GM10248 (cell line): Measurements from ENCODE around the gene PIPOX.

Source experiments
- CTCF ChIA-PET: fragments of 300-600 bp; sonication (Branson Sonifier 250); formaldehyde crosslinking; extraction: SDS; loops from one replicate; lab custom pipeline; 2021; ENCODE audit warnings: antibody characterized with exemption; lab: Yijun Ruan, JAX
- POLR2A ChIA-PET: fragments of 350-650 bp; sonication (Branson Sonifier 250); formaldehyde crosslinking; extraction: SDS; loops from one replicate; lab custom pipeline; 2020; ENCODE audit warnings: antibody characterized with exemption; lab: Yijun Ruan, JAX
- DNase-seq: peaks from one replicate; pipeline ENCODE4 v3.0.0; 2012; ENCODE audit errors: extremely low spot score
- TF ChIP-seq, protein P1 (sequence below): IDR thresholded peaks from 2 replicates; pipeline ENCODE4 v1.5.1; 2012; ENCODE audit warnings: mild to moderate bottlenecking, low read depth; ENCODE audit errors: extremely low read depth, missing control alignments, control extremely low read depth

Gene PIPOX

DNA sequence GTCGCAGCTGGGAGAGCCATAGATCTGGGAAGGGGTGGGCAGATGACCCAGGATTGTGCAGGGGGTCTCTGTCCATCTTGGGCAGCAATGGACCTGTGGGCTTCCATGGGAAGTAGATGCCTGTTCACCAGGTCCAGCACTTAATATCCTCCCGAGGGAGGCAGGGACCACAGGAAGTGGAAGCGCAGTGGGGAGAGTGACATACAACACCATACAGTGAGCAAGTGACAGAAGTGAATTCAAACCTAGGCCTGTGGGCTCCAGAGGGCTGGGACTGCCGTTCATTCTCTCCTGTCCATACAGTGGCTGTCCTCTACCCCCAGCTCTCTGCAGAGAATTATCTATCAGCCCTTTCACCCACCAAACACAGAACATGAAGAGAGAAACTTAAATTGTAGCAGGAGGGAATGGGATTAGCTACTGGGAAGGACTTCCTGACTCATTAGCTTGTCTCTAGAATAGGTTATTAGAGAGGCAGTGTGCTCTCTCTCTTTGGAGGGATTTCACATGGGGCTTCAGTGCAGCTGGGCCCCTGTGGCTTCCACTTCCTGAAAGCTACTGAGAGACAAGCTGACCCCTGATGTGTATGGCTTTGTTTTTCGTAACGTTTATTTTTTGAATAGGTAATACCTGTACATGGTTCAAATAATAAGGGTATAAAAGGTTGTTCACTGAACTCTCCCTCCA lies 24.0 kb upstream of the PIPOX start:
- CTCF ChIA-PET: interaction anchor here (0.7 to 1.8 kb wide), 10 partner anchors 7 to 98 kb away, joined by 3 to 5 read pairs (median 3); no protein-coding TSS in a partner anchor

DNA sequence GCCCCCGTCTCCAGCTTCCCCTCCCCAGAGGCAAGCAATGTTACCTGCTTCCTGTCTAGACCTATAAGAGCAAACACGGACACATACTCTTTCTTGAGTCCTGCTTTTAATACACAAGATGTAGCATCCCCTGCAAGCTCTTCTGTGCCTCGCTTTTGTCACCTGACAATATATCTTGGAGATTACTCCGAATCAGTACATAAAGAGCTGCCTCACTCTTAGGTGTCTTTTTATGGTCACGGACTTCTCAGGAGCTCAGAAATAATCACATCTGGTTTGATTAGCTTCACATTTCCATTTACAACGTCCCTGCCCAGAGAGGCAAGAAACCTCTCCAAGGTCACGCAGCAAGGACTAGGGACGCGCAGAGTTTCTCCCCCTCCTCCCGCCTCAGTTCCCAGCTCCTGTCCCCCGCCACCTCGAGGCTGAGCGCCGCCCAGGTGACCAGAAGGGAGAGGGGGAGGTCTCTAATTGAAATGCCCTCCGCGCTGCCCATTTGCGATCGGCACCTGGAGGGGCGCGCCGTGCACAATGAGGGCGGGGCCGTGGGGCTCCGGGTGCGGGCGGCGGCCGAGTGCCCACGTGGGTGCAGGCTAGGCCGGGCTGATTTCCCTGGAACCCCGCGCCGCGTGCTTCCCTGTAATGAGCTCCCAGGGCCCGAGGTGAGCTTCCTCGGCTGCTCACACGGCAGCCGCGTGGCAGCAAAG lies 23.3 kb upstream of the PIPOX start:
- DNase-seq: no peak
- TF ChIP-seq, protein P1, sequence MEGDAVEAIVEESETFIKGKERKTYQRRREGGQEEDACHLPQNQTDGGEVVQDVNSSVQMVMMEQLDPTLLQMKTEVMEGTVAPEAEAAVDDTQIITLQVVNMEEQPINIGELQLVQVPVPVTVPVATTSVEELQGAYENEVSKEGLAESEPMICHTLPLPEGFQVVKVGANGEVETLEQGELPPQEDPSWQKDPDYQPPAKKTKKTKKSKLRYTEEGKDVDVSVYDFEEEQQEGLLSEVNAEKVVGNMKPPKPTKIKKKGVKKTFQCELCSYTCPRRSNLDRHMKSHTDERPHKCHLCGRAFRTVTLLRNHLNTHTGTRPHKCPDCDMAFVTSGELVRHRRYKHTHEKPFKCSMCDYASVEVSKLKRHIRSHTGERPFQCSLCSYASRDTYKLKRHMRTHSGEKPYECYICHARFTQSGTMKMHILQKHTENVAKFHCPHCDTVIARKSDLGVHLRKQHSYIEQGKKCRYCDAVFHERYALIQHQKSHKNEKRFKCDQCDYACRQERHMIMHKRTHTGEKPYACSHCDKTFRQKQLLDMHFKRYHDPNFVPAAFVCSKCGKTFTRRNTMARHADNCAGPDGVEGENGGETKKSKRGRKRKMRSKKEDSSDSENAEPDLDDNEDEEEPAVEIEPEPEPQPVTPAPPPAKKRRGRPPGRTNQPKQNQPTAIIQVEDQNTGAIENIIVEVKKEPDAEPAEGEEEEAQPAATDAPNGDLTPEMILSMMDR: no peak
- CTCF ChIA-PET: interaction anchor here (0.7 to 1.8 kb wide), 9 partner anchors 8 to 97 kb away, joined by 3 to 5 read pairs (median 3); no protein-coding TSS in a partner anchor
- POLR2A ChIA-PET: no interaction called here

More for the DNA sequence above, 24.0 kb upstream of the PIPOX start:
- no peak for DNase-seq
- POLR2A ChIA-PET: no interaction called here
- TF ChIP-seq, protein P1: no peak

DNA sequence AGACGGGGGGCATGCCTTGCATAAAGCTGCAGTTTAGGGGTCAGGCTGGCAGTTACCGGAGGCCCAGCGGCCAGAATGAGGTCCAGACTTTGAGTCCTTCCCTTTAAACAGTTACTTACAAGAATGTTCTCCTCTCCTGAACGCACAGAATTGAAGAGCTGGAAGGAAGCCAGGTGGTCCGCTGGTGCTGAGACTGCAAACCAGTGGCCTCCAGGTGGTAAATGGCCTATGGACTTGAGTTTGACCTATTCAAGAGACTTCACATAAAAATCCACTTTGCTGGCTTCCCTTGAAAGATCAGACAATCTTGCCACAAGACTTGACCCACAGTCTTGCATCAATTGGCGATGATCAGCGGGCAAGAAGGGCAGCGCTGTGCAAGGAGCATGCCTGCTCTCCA lies 22.4 kb upstream of the PIPOX start:
- no peak for DNase-seq
- POLR2A ChIA-PET: no interaction called here
- TF ChIP-seq, protein P1: no peak
- CTCF ChIA-PET: interaction anchor here (0.9 kb wide), 1 partner anchor 19 kb away, joined by 3 read pairs; no protein-coding TSS in a partner anchor

DNA sequence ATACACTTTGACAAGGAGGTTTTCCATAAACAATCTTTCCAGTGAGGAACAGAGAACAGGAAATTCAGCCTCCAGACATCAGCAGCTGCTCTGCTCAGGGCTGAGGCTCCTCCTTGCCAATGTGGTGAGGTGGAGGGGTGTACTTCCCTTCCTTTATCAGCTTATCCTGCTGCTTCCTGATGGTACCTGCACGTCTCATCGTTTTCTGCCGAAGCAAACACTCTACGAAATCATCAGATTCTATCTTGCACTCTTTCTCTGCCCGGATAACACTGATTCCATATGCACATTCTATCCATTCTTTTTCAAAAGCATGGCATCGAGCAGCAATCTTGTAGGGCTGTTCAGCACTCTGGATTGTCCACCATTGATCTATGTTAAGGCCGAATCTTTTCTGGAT lies 21.7 kb upstream of the PIPOX start:
- CTCF ChIA-PET: no interaction called here
- DNase-seq: no peak
- POLR2A ChIA-PET: interaction anchor here (0.7 kb wide), 1 partner anchor 717 kb away, joined by 6 read pairs; no protein-coding TSS in a partner anchor
- TF ChIP-seq, protein P1: no peak

DNA sequence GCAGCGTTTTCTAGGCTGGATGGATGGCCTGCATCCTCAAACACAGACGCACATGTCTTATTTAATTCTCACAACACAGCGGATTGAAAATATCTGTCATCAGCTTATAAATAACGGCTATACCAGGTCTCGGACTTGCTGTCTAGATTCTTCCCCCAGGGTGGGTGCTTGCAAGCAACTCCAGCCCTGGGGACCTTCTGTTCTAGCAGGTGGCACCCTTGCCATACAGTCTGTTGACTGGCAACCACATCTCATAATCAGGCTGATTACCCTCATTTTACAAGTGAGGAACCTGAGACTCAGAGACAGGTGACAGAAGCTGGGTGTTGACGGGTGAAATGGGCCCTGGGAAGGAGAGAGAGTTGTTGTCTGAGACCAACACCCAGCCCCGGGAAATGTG lies 20.9 kb upstream of the PIPOX start:
- ChIA-PET POLR2A (no interaction called here), CTCF (no interaction called here)
- TF ChIP-seq, protein P1: no peak
- DNase-seq: no peak

DNA sequence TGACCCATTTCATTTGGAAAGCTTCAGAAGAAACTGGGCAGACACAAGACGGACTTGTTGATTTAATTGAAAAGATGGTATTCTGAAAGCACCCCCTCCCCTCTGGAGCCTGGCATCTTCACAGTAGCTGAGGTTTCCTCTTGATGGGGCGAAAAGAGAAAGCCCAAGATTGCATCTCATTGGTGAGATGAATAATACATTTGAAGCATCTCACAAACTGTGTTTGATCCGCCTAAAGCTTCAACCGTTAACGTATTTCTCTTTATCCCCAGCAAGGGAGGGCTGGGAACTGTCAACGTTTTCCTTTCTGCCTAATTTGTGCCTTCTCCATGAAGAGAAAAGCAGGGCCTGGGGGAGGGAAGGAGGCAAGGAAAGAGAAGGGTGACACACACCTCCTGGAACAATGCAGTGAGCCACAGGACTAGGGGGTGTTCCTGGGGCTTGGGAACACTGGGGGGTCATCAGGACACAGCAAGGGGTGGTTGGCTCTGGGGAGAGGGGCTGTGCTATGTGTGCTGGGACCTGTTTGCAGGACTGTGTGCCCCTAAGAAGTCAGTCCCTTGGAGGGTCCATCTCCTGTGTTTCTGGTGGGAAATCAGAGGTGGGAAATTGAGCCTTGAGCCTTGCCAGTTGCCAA lies 18.5 kb upstream of the PIPOX start:
- ChIA-PET CTCF (interaction anchor here (1.6 kb wide), 1 partner anchor 93 kb away, joined by 4 read pairs; no protein-coding TSS in a partner anchor), POLR2A (no interaction called here)
- TF ChIP-seq, protein P1: no peak
- DNase-seq: no peak
